Nephron (organoid): ENCODE results near the gene PLPP1.
A peak's percentile ranks its signal among the peaks of the same experiment; 100 is the strongest.
"Not testable (repeated sequence)": the region's sequence is repeated elsewhere in the genome, so short reads cannot be mapped to it uniquely, and the experiment has no call there.

ENCODE experiments used
- H3K27ac Mint-ChIP-seq, 3 experiments: 2 replicates each; pipeline ENCODE4 v1.8.0; 2020; ENCODE audit warnings: mixed read lengths in 3 of 3, mild to moderate bottlenecking in 2 of 3, moderate library complexity in 1 of 3
- H3K27me3 Mint-ChIP-seq: 2 replicates; pipeline ENCODE4 v1.8.0; 2021; ENCODE audit warnings: low read depth, mild to moderate bottlenecking, moderate library complexity, mixed read lengths
- H3K36me3 Mint-ChIP-seq: 2 replicates; pipeline ENCODE4 v1.8.0; 2020; ENCODE audit warnings: low read depth, mixed read lengths
- H3K4me1 Mint-ChIP-seq: 2 replicates; pipeline ENCODE4 v1.8.0; 2020; ENCODE audit warnings: mixed read lengths
- H3K4me3 Mint-ChIP-seq, 3 experiments: 2 replicates each; pipeline ENCODE4 v1.8.0; 2020; ENCODE audit warnings: mild to moderate bottlenecking in 3 of 3, mixed read lengths in 3 of 3, moderate library complexity in 2 of 3
- H3K9me3 Mint-ChIP-seq: 2 replicates; pipeline ENCODE4 v1.8.0; 2020; ENCODE audit warnings: mixed read lengths
- CTCF ChIP-seq, 3 experiments: fragments of 200-600 bp; sonication (generic); IDR thresholded peaks; one replicate each; pipeline ENCODE4 v1.5.0; 2021; ENCODE audit warnings: antibody characterized with exemption in 3 of 3; ENCODE audit not compliant: unreplicated experiment in 3 of 3

The PLPP1 gene

GRCh38 chr5:55509796-55510522, 24.8 kb downstream of the PLPP1 start:
- Mint-ChIP-seq H3K27me3 (no peaks in the 10 kb centered on the region), H3K4me1 (peaks cover 53% of the 10 kb centered on the region), H3K36me3 (peaks cover under 1% of the 10 kb centered on the region), H3K9me3 (no peaks in the 10 kb centered on the region), H3K4me3 (no peak overlapping the region), H3K27ac (peak overlapping the region; percentile 30 to 73 (median 61))
- no peak for TF ChIP-seq CTCF (IDR thresholded peaks at IDR 0.05; ENCODE audit: unreplicated experiment in 3 of 3)

GRCh38 chr5:55509097-55509496, 25.7 kb downstream of the PLPP1 start:
- Mint-ChIP-seq H3K27ac (peak overlapping the region; percentile 51 to 73 (median 61)), H3K9me3 (no peaks in the 10 kb centered on the region), H3K4me3 (no peak overlapping the region), H3K36me3 (no peaks in the 10 kb centered on the region), H3K27me3 (no peaks in the 10 kb centered on the region), H3K4me1 (peaks cover 49% of the 10 kb centered on the region)
- no peak for TF ChIP-seq CTCF (IDR thresholded peaks at IDR 0.05; ENCODE audit: unreplicated experiment in 3 of 3)

GRCh38 chr5:55507574-55507973, 27.2 kb downstream of the PLPP1 start:
- H3K4me1 Mint-ChIP-seq = peaks cover 58% of the 10 kb centered on the region
- H3K4me3 Mint-ChIP-seq = no peak overlapping the region
- peak overlapping the region; percentile 30 to 72 (median 71) for H3K27ac Mint-ChIP-seq
- no peaks in the 10 kb centered on the region for H3K36me3 Mint-ChIP-seq
- no peaks in the 10 kb centered on the region for H3K9me3 Mint-ChIP-seq
- H3K27me3 Mint-ChIP-seq = no peaks in the 10 kb centered on the region
- TF ChIP-seq CTCF (IDR thresholded peaks at IDR 0.05; ENCODE audit: unreplicated experiment in 3 of 3) = no peak

GRCh38 chr5:55505711-55506110, 29.1 kb downstream of the PLPP1 start:
- H3K4me3 Mint-ChIP-seq, H3K9me3 Mint-ChIP-seq, H3K27me3 Mint-ChIP-seq, H3K36me3 Mint-ChIP-seq: not testable (repeated sequence)
- Mint-ChIP-seq H3K27ac (peak overlapping the region; percentile 71 to 83 (median 72)), H3K4me1 (peaks cover 61% of the 10 kb centered on the region)

GRCh38 chr5:55503917-55504316, 30.8 kb downstream of the PLPP1 start:
- H3K27me3 Mint-ChIP-seq, H3K27ac Mint-ChIP-seq, H3K9me3 Mint-ChIP-seq, H3K4me3 Mint-ChIP-seq, H3K36me3 Mint-ChIP-seq: not testable (repeated sequence)
- H3K4me1 Mint-ChIP-seq = peaks cover 55% of the 10 kb centered on the region

GRCh38 chr5:55502759-55503158, 32.0 kb downstream of the PLPP1 start:
- Mint-ChIP-seq H3K4me1 (peaks cover 60% of the 10 kb centered on the region), H3K27me3 (no peaks in the 10 kb centered on the region), H3K36me3 (no peaks in the 10 kb centered on the region)

More at GRCh38 chr5:55502759-55503158, 32.0 kb downstream of the PLPP1 start:
- Mint-ChIP-seq H3K9me3 (no peaks in the 10 kb centered on the region), H3K27ac (peak overlapping the region; percentile 45 to 64 (median 62)), H3K4me3 (no peak overlapping the region)
- no peak for TF ChIP-seq CTCF (IDR thresholded peaks at IDR 0.05; ENCODE audit: unreplicated experiment in 3 of 3)
